Liver (tissue), 9 donors: Measurements from ENCODE around the gene PAOX. TPM values are rescaled to one million over a fixed set of nuclear protein-coding genes. Genes with fewer than 3 reads are reported as not detected.

Experiments used
- DNase-seq: peaks from one replicate; pipeline ENCODE4 v3.0.0-alpha.2; 2017; ENCODE audit warnings: low spot score
- H3K27ac ChIP-seq, 2 donors: one replicate each; pipeline ENCODE4 v1.7.0; 2013; ENCODE audit warnings: inconsistent platforms in 2 of 2, low read length in 2 of 2, control low read depth in 1 of 2, low read depth in 1 of 2, mild to moderate bottlenecking in 1 of 2
- H3K27me3 ChIP-seq, 4 donors: one replicate each; pipeline versions ENCODE4 v1.6.1 to v1.7.0; 2013; ENCODE audit warnings: low read length in 3 of 4, inconsistent platforms in 1 of 4, mild to moderate bottlenecking in 1 of 4, moderate library complexity in 1 of 4; ENCODE audit not compliant: control insufficient read depth in 4 of 4, insufficient read depth in 4 of 4
- H3K36me3 ChIP-seq, 4 donors: one replicate each; pipeline versions ENCODE4 v1.6.1 to v1.7.0; 2013; ENCODE audit warnings: low read length in 3 of 4, mild to moderate bottlenecking in 3 of 4, low read depth in 1 of 4, moderate library complexity in 1 of 4; ENCODE audit not compliant: control insufficient read depth in 4 of 4, insufficient read depth in 3 of 4
- H3K4me1 ChIP-seq, 4 donors: one replicate each; pipeline versions ENCODE4 v1.6.1 to v1.7.0; 2013; ENCODE audit warnings: low read length in 3 of 4, mild to moderate bottlenecking in 3 of 4, moderate library complexity in 1 of 4; ENCODE audit not compliant: control insufficient read depth in 4 of 4, insufficient read depth in 4 of 4
- H3K4me3 ChIP-seq, 3 donors: one replicate each; pipeline versions ENCODE4 v1.6.1 to v1.7.0; 2013; ENCODE audit warnings: low read length in 3 of 3, control low read depth in 1 of 3, low read depth in 1 of 3, mild to moderate bottlenecking in 1 of 3
- H3K9ac ChIP-seq, 2 donors: one replicate each; pipeline ENCODE4 v1.7.0; 2013; ENCODE audit warnings: low read length in 2 of 2, mild to moderate bottlenecking in 2 of 2, moderate library complexity in 2 of 2, control low read depth in 1 of 2, low read depth in 1 of 2
- H3K9me3 ChIP-seq, 4 donors: one replicate each; pipeline versions ENCODE4 v1.6.1 to v1.7.0; 2013; ENCODE audit warnings: low read length in 3 of 4; ENCODE audit not compliant: control insufficient read depth in 4 of 4
- CTCF ChIP-seq: fragments of 150-350 bp; IDR thresholded peaks from 2 replicates; pipeline ENCODE4 v1.5.1; 2017; ENCODE audit warnings: improper control_type of control experiment, low read depth, low read length; ENCODE audit not compliant: missing input control
- EGR1 ChIP-seq, 2 donors: IDR thresholded peaks; 2 replicates each; pipeline ENCODE4 v1.6.1; 2016 to 2018; ENCODE audit warnings: antibody characterized with exemption in 2 of 2, low read depth in 2 of 2
- FOXA1 ChIP-seq: IDR thresholded peaks from 2 replicates; pipeline ENCODE4 v1.6.1; 2016; ENCODE audit warnings: antibody characterized with exemption
- FOXA2 ChIP-seq: IDR thresholded peaks from 2 replicates; pipeline ENCODE4 v1.6.1; 2016; ENCODE audit warnings: antibody characterized with exemption
- GABPA ChIP-seq, 2 donors: IDR thresholded peaks in 1 of 2; conservative IDR thresholded peaks in 1 of 2; 2 replicates each; pipeline ENCODE4 v1.6.1; 2016; ENCODE audit warnings: antibody characterized with exemption in 2 of 2, mild to moderate bottlenecking in 1 of 2, moderate library complexity in 1 of 2
- HNF4A ChIP-seq, 2 donors: conservative IDR thresholded peaks; 2 replicates each; pipeline ENCODE4 v1.6.1; 2016; ENCODE audit warnings: antibody characterized with exemption in 2 of 2, mild to moderate bottlenecking in 2 of 2
- HNF4G ChIP-seq: IDR thresholded peaks from 2 replicates; pipeline ENCODE4 v1.6.1; 2016; ENCODE audit warnings: antibody characterized with exemption
- NR2F2 ChIP-seq: IDR thresholded peaks from 2 replicates; pipeline ENCODE4 v1.6.1; 2016; ENCODE audit warnings: antibody characterized with exemption
- RAD21 ChIP-seq, 2 donors: IDR thresholded peaks; 2 replicates each; pipeline ENCODE4 v1.6.1; 2016; ENCODE audit warnings: antibody characterized with exemption in 2 of 2, mild to moderate bottlenecking in 2 of 2
- RXRA ChIP-seq, 2 donors: IDR thresholded peaks; 2 replicates each; pipeline ENCODE4 v1.6.1; 2017 to 2018; ENCODE audit warnings: antibody characterized with exemption in 2 of 2, mild to moderate bottlenecking in 1 of 2
- SP1 ChIP-seq: IDR thresholded peaks from 2 replicates; pipeline ENCODE4 v1.6.1; 2018; ENCODE audit warnings: antibody characterized with exemption, mild to moderate bottlenecking
- TAF1 ChIP-seq: conservative IDR thresholded peaks from 2 replicates; pipeline ENCODE4 v1.6.1; 2016; ENCODE audit warnings: antibody characterized with exemption, mild to moderate bottlenecking
- YY1 ChIP-seq: IDR thresholded peaks from 2 replicates; pipeline ENCODE4 v1.6.1; 2016; ENCODE audit warnings: antibody characterized with exemption, mild to moderate bottlenecking
- ZBTB33 ChIP-seq: IDR thresholded peaks from 2 replicates; pipeline ENCODE4 v1.6.1; 2016; ENCODE audit warnings: antibody characterized with exemption
- WGBS: extraction: QIAGEN DNeasy Blood & Tissue Kit; methylation state at CpG from one replicate; pipeline ENCODE4 v1.1.7; 2013; 5-methylcytosine and 5-hydroxymethylcytosine counted together
- polyA plus RNA-seq, 2 donors: library from polyadenylated mRNA; stranded (reverse) in 1 of 2; unstranded in 1 of 2; fragments of 200-250 nt in 1 of 2; fragments of >200 nt in 1 of 2; fragmentation: Nextera tagmentation in 1 of 2; extraction: Ambion mirVana in 1 of 2; gene quantifications; one replicate each; pipeline versions ENCODE4 v1.2.1 to v1.2.3, GENCODE V29; 2013 to 2015
- total RNA-seq, 2 donors: library from RNA; depleted of rRNA; stranded (reverse); fragments of >200 nt; gene quantifications; one replicate each; pipeline ENCODE4 v1.2.3, GENCODE V29; 2014
- TF ChIP-seq, protein P1 (sequence below): IDR thresholded peaks from 2 replicates; pipeline ENCODE4 v1.6.1; 2016; ENCODE audit warnings: antibody characterized with exemption, mild to moderate bottlenecking
- TF ChIP-seq, protein P2 (sequence below): IDR thresholded peaks from 2 replicates; pipeline ENCODE4 v1.6.1; 2016; ENCODE audit warnings: antibody characterized with exemption
- TF ChIP-seq, protein P3 (sequence below): IDR thresholded peaks from 2 replicates; pipeline ENCODE4 v1.6.1; 2016; ENCODE audit warnings: antibody characterized with exemption
- donor health status: healthy.
- donor health status: healthy.
- donor health status: healthy.
- donor health status: healthy.
- donor health status: healthy.

PAOX gene
- total and polyA plus RNA-seq, 4 donors: 4.8 to 17.8 (median 13.3) TPM

- TF ChIP-seq FOXA2 (no peak), HNF4G (no peak), FOXA1 (no peak), NR2F2 (no peak), YY1 (no peak), EGR1 (IDR thresholded peaks at IDR 0.05; ENCODE audit: low read depth in 2 of 2) (no peak)
- TF ChIP-seq, protein P1, sequence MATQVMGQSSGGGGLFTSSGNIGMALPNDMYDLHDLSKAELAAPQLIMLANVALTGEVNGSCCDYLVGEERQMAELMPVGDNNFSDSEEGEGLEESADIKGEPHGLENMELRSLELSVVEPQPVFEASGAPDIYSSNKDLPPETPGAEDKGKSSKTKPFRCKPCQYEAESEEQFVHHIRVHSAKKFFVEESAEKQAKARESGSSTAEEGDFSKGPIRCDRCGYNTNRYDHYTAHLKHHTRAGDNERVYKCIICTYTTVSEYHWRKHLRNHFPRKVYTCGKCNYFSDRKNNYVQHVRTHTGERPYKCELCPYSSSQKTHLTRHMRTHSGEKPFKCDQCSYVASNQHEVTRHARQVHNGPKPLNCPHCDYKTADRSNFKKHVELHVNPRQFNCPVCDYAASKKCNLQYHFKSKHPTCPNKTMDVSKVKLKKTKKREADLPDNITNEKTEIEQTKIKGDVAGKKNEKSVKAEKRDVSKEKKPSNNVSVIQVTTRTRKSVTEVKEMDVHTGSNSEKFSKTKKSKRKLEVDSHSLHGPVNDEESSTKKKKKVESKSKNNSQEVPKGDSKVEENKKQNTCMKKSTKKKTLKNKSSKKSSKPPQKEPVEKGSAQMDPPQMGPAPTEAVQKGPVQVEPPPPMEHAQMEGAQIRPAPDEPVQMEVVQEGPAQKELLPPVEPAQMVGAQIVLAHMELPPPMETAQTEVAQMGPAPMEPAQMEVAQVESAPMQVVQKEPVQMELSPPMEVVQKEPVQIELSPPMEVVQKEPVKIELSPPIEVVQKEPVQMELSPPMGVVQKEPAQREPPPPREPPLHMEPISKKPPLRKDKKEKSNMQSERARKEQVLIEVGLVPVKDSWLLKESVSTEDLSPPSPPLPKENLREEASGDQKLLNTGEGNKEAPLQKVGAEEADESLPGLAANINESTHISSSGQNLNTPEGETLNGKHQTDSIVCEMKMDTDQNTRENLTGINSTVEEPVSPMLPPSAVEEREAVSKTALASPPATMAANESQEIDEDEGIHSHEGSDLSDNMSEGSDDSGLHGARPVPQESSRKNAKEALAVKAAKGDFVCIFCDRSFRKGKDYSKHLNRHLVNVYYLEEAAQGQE: no peak
- TF ChIP-seq, protein P2, sequence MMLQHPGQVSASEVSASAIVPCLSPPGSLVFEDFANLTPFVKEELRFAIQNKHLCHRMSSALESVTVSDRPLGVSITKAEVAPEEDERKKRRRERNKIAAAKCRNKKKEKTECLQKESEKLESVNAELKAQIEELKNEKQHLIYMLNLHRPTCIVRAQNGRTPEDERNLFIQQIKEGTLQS: no peak
- no peak overlapping the region for H3K4me3 ChIP-seq
- DNase-seq: no peak
- peaks cover 0 to 12% (median 2%) of the 10 kb centered on the region in 4 donors for H3K27me3 ChIP-seq
- no peak overlapping the region for H3K27ac ChIP-seq
- H3K36me3 ChIP-seq: no peaks in the 10 kb centered on the region
- WGBS: 90% methylated on average over 4 of the region's 4 CpGs
- H3K9ac ChIP-seq: no peak overlapping the region
- H3K4me1 ChIP-seq: peaks cover 0 to 8% (median 6%) of the 10 kb centered on the region in 4 donors
- H3K9me3 ChIP-seq: no peaks in the 10 kb centered on the region
Observed at GRCh38 chr10:133341983-133342382, 37.1 kb upstream of the PAOX start.

DNA sequence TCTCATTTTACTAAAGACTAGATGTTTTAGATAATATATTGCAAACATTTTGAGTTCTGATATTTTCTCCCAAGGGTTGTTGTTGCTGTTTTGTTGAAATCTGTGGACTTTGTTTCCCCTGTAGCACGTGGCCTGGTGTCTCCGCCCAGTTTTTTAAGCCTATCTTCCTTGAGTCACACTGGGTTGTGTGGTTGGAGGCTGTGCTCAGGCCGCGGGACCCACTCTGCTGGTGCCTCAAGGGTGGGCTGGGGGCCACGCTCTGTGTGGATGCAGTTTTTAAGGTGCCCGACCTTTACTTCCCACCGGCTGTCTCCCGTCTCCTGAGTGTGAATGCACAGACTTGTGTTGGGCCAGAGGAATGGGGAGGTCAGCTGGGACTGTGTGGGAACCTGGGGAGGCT is 36.1 kb upstream of the PAOX start:
- Histone ChIP-seq H3K9ac (no peak overlapping the region), H3K36me3 (no peaks in the 10 kb centered on the region), H3K4me3 (no peak overlapping the region), H3K27me3 (peaks cover 0 to 5% (median 2%) of the 10 kb centered on the region in 4 donors), H3K9me3 (no peaks in the 10 kb centered on the region), H3K27ac (no peak overlapping the region), H3K4me1 (peaks cover 0 to 15% (median 11%) of the 10 kb centered on the region in 4 donors)
- 74% methylated on average over 8 of the region's 8 CpGs for WGBS
- no peak for DNase-seq
- TF ChIP-seq HNF4G (no peak), YY1 (no peak), HNF4A (conservative IDR thresholded peaks at IDR 0.05) (no peak), CTCF (no peak), NR2F2 (no peak), RAD21 (IDR thresholded peaks at IDR 0.05) (no peak), ZBTB33 (no peak), TAF1 (no peak), EGR1 (IDR thresholded peaks at IDR 0.05; ENCODE audit: low read depth in 2 of 2) (no peak), RXRA (IDR thresholded peaks at IDR 0.05) (no peak), GABPA (IDR thresholded peaks at IDR 0.05 in 1 of 2, conservative IDR thresholded peaks at IDR 0.05 in 1 of 2) (no peak), FOXA2 (no peak), SP1 (no peak)
- TF ChIP-seq, protein P2: no peak
- TF ChIP-seq, protein P1: no peak
- TF ChIP-seq, protein P3, sequence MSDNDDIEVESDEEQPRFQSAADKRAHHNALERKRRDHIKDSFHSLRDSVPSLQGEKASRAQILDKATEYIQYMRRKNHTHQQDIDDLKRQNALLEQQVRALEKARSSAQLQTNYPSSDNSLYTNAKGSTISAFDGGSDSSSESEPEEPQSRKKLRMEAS: no peak
